ENCODE measurements around the gene TMEM51.
"Not testable (repeated sequence)": the region's sequence is repeated elsewhere in the genome, so short reads cannot be mapped to it uniquely, and the experiment has no call there.

TMEM51 gene

DNA sequence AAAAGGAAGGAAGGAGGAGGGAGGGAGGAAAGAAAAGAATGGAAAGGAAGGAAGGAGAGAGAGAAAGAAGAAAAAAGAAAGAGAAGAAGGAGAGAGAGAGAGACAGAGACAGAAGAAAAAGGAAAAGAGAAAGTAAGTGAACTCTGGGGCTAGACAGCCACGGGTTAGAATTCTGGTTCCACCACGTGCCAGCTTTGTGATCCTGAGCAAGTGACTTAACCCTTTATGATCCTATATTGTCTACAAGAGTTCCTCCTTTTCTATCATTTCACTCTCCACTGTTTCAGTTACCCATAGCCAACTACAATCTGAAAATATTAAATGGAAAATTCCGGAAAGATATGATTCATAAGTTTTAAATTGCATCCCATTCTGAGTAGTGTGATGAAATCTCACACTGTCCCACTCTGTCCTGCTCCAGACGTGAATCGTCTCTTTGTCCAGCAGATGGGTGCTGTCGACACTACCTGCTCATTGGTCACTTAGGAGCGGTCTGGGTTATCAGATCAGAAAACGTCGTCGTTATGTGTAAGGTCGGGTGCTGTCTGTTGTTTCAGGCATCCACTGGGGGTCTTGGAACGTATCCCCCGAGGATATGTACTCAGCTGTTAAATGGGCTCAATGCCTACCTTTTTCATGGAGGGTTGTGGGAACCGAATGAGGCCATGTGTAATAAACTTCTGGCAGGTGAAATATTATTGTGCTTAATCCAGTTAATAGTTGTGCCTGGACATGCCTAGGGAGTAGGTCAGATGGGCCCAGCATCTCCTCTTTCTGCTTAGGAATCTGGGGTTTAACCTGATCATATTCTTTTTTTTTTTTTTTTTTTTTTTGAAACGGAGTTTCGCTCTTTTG, 19.1 kb downstream of the TMEM51 start:
- no CpG with 5 or more reads among the region's 16 CpGs for WGBS (ENCODE audit: extremely low coverage, insufficient coverage, low lambda C conversion rate)
- Histone ChIP-seq H3K4me2 (ENCODE audit: low read length) (no peak overlapping the region), H3K27ac (ENCODE audit: low read depth, low read length) (no peak overlapping the region), H3K9ac (ENCODE audit: low read length) (no peak overlapping the region), H3K4me3 (ENCODE audit: low read length) (no peak overlapping the region), H3K27me3 (ENCODE audit: insufficient read depth, low read length, poor library complexity) (no peaks in the 10 kb centered on the region), H3K79me1 (ENCODE audit: low read length) (no peaks in the 10 kb centered on the region), H3K4ac (ENCODE audit: low read depth, low read length) (no peak overlapping the region), H2BK120ac (ENCODE audit: low read depth, low read length) (no peak overlapping the region), H3K4me1 (ENCODE audit: control insufficient read depth, low read depth, low read length) (no peaks in the 10 kb centered on the region), H3K18ac (ENCODE audit: low read length) (no peak overlapping the region), H2AK5ac (ENCODE audit: low read length) (no peak overlapping the region), H4K8ac (ENCODE audit: low read depth, low read length) (no peak overlapping the region), H2BK15ac (replicated peaks; ENCODE audit: low read depth) (no peak overlapping the region), H3K79me2 (ENCODE audit: control insufficient read depth, insufficient read depth, low read length) (no peaks in the 10 kb centered on the region), H2BK5ac (ENCODE audit: low read length) (no peak overlapping the region), H3K56ac (ENCODE audit: low read length) (no peak overlapping the region), H4K5ac (ENCODE audit: low read length) (no peak overlapping the region), H3K23ac (ENCODE audit: low read length) (no peak overlapping the region), H3K36me3 (ENCODE audit: control insufficient read depth, insufficient read depth, low read length) (no peaks in the 10 kb centered on the region)
- DNase-seq, result no peak

GRCh38 chr1:15173863-15174614, 20.5 kb downstream of the TMEM51 start:
- WGBS (ENCODE audit: extremely low coverage, insufficient coverage, low lambda C conversion rate), result no CpG with 5 or more reads among the region's 11 CpGs

GRCh38 chr1:15174615-15174983, 21.1 kb downstream of the TMEM51 start:
- no peaks in the 10 kb centered on the region for H3K27me3 ChIP-seq (ENCODE audit: insufficient read depth, low read length, poor library complexity)
- H2BK15ac ChIP-seq (replicated peaks; ENCODE audit: low read depth), result no peak overlapping the region
- H3K23ac ChIP-seq (ENCODE audit: low read length), result no peak overlapping the region
- no peak overlapping the region for H3K9ac ChIP-seq (ENCODE audit: low read length)
- no peak overlapping the region for H4K8ac ChIP-seq (ENCODE audit: low read depth, low read length)
- no peak overlapping the region for H4K5ac ChIP-seq (ENCODE audit: low read length)
- no peak overlapping the region for H2BK5ac ChIP-seq (ENCODE audit: low read length)
- WGBS (ENCODE audit: extremely low coverage, insufficient coverage, low lambda C conversion rate), result no CpG with 5 or more reads among the region's 3 CpGs
- H3K4me2 ChIP-seq (ENCODE audit: low read length), result no peak overlapping the region
- H3K4me1 ChIP-seq (ENCODE audit: control insufficient read depth, low read depth, low read length), result no peaks in the 10 kb centered on the region
- DNase-seq, result no peak
- no peak overlapping the region for H2AK5ac ChIP-seq (ENCODE audit: low read length)
- H3K79me1 ChIP-seq (ENCODE audit: low read length), result no peaks in the 10 kb centered on the region
- no peak overlapping the region for H3K4ac ChIP-seq (ENCODE audit: low read depth, low read length)
- no peaks in the 10 kb centered on the region for H3K36me3 ChIP-seq (ENCODE audit: control insufficient read depth, insufficient read depth, low read length)
- no peak overlapping the region for H3K4me3 ChIP-seq (ENCODE audit: low read length)
- no peak overlapping the region for H3K56ac ChIP-seq (ENCODE audit: low read length)
- no peak overlapping the region for H2BK120ac ChIP-seq (ENCODE audit: low read depth, low read length)
- no peak overlapping the region for H3K18ac ChIP-seq (ENCODE audit: low read length)
- H3K79me2 ChIP-seq (ENCODE audit: control insufficient read depth, insufficient read depth, low read length), result no peaks in the 10 kb centered on the region
- H3K27ac ChIP-seq (ENCODE audit: low read depth, low read length), result no peak overlapping the region

More at GRCh38 chr1:15173863-15174614, 20.5 kb downstream of the TMEM51 start:
- Histone ChIP-seq H3K18ac (ENCODE audit: low read length) (no peak overlapping the region), H2BK15ac (replicated peaks; ENCODE audit: low read depth) (no peak overlapping the region), H4K5ac (ENCODE audit: low read length) (no peak overlapping the region), H3K79me1 (ENCODE audit: low read length) (no peaks in the 10 kb centered on the region), H2BK5ac (ENCODE audit: low read length) (no peak overlapping the region), H3K4ac (ENCODE audit: low read depth, low read length) (no peak overlapping the region), H3K36me3 (ENCODE audit: control insufficient read depth, insufficient read depth, low read length) (no peaks in the 10 kb centered on the region), H4K8ac (ENCODE audit: low read depth, low read length) (no peak overlapping the region), H3K4me1 (ENCODE audit: control insufficient read depth, low read depth, low read length) (no peaks in the 10 kb centered on the region), H3K56ac (ENCODE audit: low read length) (no peak overlapping the region), H3K4me3 (ENCODE audit: low read length) (no peak overlapping the region), H3K4me2 (ENCODE audit: low read length) (no peak overlapping the region), H3K9ac (ENCODE audit: low read length) (no peak overlapping the region), H3K27ac (ENCODE audit: low read depth, low read length) (no peak overlapping the region), H2AK5ac (ENCODE audit: low read length) (no peak overlapping the region), H2BK120ac (ENCODE audit: low read depth, low read length) (no peak overlapping the region), H3K79me2 (ENCODE audit: control insufficient read depth, insufficient read depth, low read length) (no peaks in the 10 kb centered on the region), H3K23ac (ENCODE audit: low read length) (no peak overlapping the region), H3K27me3 (ENCODE audit: insufficient read depth, low read length, poor library complexity) (no peaks in the 10 kb centered on the region)
- DNase-seq, result no peak

- H3K27me3 ChIP-seq (ENCODE audit: insufficient read depth, low read length, poor library complexity); H3K56ac ChIP-seq (ENCODE audit: low read length); H3K27ac ChIP-seq (ENCODE audit: low read depth, low read length); H3K4me3 ChIP-seq (ENCODE audit: low read length); H3K9ac ChIP-seq (ENCODE audit: low read length); H2AK5ac ChIP-seq (ENCODE audit: low read length); H2BK15ac ChIP-seq (replicated peaks; ENCODE audit: low read depth); H3K79me1 ChIP-seq (ENCODE audit: low read length); H2BK5ac ChIP-seq (ENCODE audit: low read length); H3K18ac ChIP-seq (ENCODE audit: low read length); H3K4me2 ChIP-seq (ENCODE audit: low read length); H3K4me1 ChIP-seq (ENCODE audit: control insufficient read depth, low read depth, low read length); H3K79me2 ChIP-seq (ENCODE audit: control insufficient read depth, insufficient read depth, low read length); H2BK120ac ChIP-seq (ENCODE audit: low read depth, low read length); H3K23ac ChIP-seq (ENCODE audit: low read length); H3K36me3 ChIP-seq (ENCODE audit: control insufficient read depth, insufficient read depth, low read length); DNase-seq; H3K4ac ChIP-seq (ENCODE audit: low read depth, low read length); H4K8ac ChIP-seq (ENCODE audit: low read depth, low read length); H4K5ac ChIP-seq (ENCODE audit: low read length): not testable (repeated sequence)
- no CpG with 5 or more reads among the region's 6 CpGs for WGBS (ENCODE audit: extremely low coverage, insufficient coverage, low lambda C conversion rate)
Measured at GRCh38 chr1:15175324-15176094, 22.0 kb downstream of the TMEM51 start.

DNA sequence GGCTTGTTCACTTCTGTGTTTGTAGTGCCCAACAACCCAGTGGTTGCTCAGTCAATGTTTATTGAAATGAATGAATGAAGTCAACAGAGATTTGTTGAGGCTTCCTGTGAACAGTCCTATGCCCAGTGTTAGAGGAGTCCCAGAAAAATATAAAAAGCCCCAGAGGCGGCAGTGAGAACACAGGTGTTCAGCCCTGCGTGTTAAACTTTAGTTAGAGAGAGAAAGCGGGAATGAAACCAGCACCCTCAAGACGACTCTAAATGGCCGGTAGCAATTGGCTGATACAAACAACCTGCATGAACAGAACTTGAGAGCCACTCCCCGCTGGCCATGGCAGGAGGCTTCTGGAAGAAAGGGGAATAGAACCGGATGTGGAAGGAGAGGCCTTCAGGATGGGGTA, 22.6 kb downstream of the TMEM51 start:
- H4K5ac ChIP-seq (ENCODE audit: low read length), result no peak overlapping the region
- WGBS (ENCODE audit: extremely low coverage, insufficient coverage, low lambda C conversion rate), result no CpG with 5 or more reads among the region's 7 CpGs
- no peak overlapping the region for H2BK5ac ChIP-seq (ENCODE audit: low read length)
- H4K8ac ChIP-seq (ENCODE audit: low read depth, low read length), result no peak overlapping the region
- H2AK5ac ChIP-seq (ENCODE audit: low read length), result no peak overlapping the region
- H3K4me2 ChIP-seq (ENCODE audit: low read length), result no peak overlapping the region
- no peak overlapping the region for H2BK120ac ChIP-seq (ENCODE audit: low read depth, low read length)
- no peak overlapping the region for H3K27ac ChIP-seq (ENCODE audit: low read depth, low read length)
- no peaks in the 10 kb centered on the region for H3K36me3 ChIP-seq (ENCODE audit: control insufficient read depth, insufficient read depth, low read length)
- no peaks in the 10 kb centered on the region for H3K79me1 ChIP-seq (ENCODE audit: low read length)
- no peak overlapping the region for H3K4me3 ChIP-seq (ENCODE audit: low read length)
- no peaks in the 10 kb centered on the region for H3K4me1 ChIP-seq (ENCODE audit: control insufficient read depth, low read depth, low read length)
- no peak overlapping the region for H3K56ac ChIP-seq (ENCODE audit: low read length)
- H3K27me3 ChIP-seq (ENCODE audit: insufficient read depth, low read length, poor library complexity), result no peaks in the 10 kb centered on the region
- H3K23ac ChIP-seq (ENCODE audit: low read length), result no peak overlapping the region
- H3K4ac ChIP-seq (ENCODE audit: low read depth, low read length), result no peak overlapping the region
- DNase-seq, result no peak
- H2BK15ac ChIP-seq (replicated peaks; ENCODE audit: low read depth), result no peak overlapping the region
- H3K79me2 ChIP-seq (ENCODE audit: control insufficient read depth, insufficient read depth, low read length), result no peaks in the 10 kb centered on the region
- no peak overlapping the region for H3K9ac ChIP-seq (ENCODE audit: low read length)
- H3K18ac ChIP-seq (ENCODE audit: low read length), result no peak overlapping the region

All from mesendoderm (in vitro differentiated cells).